CD1c-positive myeloid dendritic cell (primary cell): Measurements from ENCODE around the gene TRIP4.
"Not testable (repeated sequence)": the region's sequence is repeated elsewhere in the genome, so short reads cannot be mapped to it uniquely, and the experiment has no call there.

Experiments used
- DNase-seq: peaks from one replicate; pipeline ENCODE4 v3.0.0-alpha.2; 2016; ENCODE audit errors: extremely low spot score

TRIP4 gene

DNA sequence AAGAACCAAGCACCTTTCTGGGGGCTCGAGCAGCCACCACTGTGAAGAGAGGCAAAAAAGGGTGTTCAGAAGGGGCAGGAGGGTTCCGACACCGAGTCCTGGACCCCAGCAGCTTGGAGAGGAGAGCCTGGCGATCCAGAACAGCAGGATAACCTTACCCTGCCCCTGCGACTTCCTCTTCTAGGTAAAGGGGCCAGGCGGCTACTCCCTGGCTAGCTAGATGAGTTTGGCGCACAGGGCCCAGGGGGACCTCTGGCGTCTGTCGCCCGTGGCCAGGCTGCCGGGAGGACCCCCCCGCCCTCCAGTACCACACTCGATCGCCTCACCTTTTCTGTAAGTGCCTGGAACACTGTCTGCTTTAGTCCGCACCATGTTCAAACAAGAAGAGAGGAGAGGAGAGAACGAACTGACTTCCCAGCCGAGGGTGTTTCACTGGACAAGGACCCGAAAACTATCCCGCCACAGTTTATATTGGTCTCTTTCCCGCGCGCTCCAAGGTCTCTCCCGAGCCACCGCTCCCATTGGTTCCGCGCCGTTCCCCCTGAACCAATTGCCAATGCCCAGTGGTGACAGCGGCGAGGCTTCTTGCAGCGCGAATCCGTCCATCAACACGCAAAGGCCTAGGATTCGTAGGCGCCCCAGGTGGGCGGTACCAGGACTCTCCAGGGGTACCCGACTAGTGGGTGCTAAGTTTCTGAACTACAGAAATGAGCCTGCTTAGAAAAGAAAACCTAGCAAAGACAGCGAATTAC, 6.5 kb upstream of the TRIP4 start, which contains the start of gene PCLAF:
PCLAF (minus strand) TSS at position 442 of the 752 bp plus-strand sequence; CDS start at position 372, 70 bp downstream.
- peak; percentile 95 for DNase-seq

DNA sequence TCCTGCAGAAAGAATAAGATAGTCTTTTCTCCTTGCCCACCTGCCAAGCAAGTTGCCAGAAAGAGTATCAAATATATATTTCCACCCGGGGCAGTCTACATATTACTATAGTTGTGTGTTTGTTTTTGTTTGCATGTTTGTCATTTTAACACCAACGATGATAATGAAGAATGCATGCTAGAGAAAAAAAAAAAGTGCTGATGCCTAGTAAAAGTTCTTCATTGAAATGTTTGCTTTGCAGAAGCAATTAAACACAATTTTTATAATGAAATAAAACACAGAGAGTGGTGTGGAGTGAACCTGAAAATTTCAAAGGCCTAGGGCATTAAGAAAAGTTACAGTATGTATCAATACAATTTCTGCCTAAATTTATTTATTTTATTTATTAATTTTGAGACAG, 3.9 kb upstream of the TRIP4 start:
- no peak for DNase-seq

DNA sequence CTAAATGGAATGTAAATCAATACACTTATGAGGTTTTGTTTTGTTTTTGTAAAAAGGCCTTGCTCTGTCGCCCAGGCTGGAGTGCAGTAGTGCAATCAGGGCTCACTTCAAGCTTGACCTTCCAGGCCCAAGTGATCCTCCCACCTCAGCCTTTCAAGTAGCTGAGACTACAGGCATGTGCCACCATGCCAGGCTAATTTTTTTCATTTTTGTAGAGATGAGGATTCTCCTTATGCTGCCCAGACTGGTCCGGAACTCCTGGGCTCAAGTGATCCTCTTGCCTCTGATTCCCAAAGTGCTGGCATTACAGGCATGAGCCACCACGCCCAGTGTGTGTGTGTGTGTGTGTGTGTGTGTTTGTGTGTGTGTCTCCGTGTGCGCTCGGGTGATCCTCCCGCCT, 1.3 kb upstream of the TRIP4 start:
- DNase-seq = no peak

DNA sequence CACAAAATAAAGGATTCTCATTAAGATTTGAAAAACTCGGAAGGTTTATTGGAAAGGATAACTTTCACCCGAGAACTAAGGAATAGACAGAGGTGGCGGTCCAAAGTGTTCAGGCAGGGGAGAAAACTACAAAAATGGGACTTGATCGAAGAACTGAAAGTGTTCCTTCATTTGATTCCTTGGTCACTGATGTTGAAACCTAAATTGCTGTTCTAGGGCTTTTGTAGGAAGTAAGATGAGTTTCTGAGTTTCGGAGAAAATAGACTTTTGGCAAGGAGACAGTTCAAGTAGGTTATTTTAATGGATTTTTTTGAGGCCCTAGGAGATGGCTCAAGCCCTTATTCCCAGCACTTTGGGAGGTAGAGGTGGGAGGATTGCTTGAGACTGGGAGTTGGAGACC, 1.4 kb downstream of the TRIP4 start:
- peak; percentile 40 for DNase-seq

DNA sequence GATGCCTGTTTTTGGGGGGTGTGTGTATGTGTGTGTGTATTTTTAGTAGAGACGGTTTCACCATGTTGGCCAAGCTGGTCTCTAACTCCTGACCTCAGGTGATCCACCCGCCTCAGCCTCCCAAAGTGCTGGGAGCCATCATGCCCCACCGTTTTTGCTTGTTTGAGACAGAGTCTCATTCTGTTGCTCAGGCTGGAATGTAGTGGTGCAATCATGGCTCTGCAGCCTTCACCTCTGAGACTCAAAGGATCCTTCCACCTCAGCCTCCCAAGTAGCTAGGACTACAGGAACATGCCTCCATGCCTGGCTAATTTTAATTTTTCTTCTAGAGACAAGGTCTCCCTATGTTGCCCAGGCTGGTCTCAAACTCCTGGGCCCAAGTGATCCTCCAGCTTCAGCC, 4.8 kb downstream of the TRIP4 start:
- not testable (repeated sequence) for DNase-seq

DNA sequence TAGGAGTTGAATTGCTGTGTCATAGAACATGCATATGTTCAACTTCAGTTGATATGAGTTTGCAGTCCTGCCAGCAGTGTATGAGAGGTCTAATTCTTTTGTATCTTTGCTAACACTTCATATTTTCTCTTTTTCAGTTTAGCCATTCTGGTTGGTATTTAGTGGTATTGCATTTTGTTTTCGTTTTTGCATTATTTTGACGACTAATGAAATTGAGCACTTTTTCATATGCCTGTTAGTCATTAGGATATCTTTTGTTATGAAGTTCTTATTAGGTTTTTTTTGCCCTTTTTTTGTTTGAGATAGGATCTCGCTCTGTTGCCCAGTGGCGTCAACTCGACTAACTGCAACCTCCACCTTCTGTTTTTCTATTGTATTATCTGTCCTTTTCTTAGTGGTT, 9.2 kb downstream of the TRIP4 start:
- DNase-seq = no peak

DNA sequence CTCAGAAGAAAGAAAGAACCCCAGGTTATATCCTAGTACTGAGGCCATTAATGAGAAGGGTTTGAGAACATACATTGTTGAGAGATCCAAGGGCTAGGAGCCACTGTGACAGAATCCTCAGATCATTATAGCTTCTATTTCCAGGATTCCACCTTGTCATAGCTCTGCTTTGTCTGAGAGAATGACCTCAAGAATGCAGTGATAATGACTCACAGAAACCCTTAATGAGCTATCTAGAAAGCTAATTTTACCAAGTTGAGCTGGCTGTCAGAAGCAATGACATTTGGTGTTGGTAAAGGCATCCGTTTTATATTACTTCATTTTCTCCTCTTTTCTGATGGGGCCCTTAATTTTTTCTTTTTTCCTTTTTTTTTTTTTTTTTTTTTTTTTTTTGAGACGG, 10.9 kb downstream of the TRIP4 start:
- DNase-seq = no peak

DNA sequence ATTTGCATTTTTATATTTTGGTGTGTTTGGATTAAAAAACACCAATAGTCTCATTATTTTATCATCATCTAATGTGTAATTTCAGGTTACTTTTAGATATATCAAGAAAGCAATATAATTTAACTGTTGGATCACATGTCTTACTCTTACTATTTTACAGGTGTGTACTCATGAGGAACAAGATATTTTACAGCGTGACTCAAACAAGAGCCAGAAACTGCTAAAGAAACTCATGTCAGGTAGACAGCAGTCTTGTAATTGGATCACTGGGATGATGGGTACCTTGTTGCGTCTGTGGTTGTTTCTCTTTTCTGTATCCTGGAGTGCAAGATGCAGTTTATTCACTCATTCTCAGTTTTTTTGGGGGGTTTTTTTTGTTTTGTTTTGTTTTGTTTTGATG, 12.9 kb downstream of the TRIP4 start:
- no peak for DNase-seq

DNA sequence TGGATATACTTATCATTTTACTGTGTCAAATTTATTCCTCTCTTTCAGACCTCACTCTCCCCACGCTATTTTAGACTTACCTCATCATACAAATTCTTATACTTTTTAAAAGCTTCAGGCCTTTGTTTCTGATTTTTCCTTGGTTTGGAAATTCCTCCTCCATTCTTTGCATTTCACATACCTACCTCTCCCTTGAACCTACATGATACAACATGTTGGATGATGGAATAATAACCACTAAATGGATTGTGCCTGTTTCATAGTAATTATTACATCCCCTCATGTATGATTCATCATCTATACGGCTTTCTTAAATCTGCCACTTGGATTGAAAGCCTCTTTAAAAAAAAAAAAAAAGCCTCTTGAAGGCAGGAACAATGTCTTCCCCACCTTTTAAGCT, 24.6 kb downstream of the TRIP4 start:
- DNase-seq = no peak

DNA sequence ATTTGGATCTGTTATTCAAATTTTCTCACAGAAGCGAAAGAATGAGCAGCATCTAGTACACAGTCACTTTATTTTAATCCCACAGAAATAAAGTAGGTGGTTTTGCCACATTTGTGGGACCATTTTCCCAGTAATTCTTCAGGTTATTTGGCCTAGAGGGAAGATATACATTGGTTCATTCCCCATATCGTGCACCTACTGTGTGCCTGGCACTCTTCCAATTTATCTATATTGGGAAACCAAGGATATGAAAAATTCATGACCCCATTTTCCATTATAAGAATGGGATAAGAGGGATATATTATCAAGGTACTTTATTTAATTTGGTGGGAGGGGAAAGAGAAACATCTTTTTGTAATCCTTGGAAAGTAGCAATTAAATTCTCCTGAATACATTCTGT, 35.1 kb downstream of the TRIP4 start:
- no peak for DNase-seq

DNA sequence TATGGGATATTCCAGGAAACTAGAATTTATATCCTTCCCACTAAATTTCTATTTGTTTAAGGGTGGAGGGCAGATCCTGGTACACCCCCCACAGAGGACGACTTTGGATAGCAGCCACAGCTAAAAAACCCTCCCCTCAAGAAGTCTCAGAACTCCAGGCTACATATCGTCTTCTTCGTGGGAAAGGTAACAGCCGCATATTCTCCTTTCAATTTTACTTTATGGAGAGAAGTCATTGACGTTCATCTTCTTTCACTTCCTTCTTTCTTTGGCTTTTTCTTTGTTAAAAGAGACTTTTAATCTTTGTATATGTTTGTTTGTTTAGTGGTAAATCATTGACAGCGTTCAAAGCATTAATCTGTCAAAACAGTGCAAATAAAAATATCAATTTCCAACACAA, 36.3 kb downstream of the TRIP4 start:
- DNase-seq = no peak

DNA sequence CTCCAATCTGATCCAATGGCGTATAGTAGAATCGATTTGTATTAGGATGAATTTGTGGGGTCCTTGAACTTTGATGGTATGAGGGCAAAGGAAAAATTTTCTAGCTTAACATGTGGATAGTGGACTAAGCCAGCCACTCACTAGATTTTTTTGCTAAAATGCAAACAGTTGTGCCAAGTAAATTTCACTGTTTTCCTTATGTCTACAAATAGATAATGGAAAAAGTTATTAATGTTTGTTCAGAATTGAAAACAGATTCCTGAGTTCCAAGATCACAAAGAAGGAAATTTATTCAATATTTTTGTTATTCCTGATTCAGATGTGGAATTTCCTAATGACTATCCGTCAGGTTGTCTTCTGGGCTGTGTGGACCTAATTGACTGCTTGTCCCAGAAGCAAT, 37.6 kb downstream of the TRIP4 start:
- DNase-seq = no peak

DNA sequence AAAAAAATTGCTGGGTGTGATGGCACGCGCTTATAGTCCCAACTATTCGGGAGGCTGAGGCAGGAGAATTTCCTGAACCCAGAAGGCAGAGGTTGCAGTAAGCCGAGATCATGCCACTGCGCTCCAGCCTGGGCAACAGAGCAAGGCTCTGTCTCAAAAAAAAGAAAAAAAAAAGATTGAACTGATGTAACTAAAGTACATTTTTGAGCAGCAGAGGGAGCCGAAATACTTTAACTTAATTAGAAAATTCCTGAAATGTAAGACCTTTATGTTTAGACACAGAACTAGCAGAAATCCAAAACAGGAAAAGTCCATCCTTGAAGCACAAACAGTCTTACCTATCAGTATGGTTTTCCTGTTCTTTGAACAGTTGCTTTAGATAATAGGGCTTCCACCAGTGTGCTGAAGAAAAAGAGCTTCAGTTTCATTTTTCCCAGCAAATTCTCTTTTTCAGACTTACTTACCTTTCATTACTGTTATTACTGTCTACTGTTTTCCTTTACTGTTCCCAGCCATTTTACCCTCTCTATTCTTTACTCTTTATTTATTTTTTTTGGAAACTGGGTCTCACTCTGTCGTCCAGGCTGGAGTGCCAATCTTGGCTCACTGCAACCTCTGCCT, 39.3 kb downstream of the TRIP4 start:
- DNase-seq = peak; percentile 19

DNA sequence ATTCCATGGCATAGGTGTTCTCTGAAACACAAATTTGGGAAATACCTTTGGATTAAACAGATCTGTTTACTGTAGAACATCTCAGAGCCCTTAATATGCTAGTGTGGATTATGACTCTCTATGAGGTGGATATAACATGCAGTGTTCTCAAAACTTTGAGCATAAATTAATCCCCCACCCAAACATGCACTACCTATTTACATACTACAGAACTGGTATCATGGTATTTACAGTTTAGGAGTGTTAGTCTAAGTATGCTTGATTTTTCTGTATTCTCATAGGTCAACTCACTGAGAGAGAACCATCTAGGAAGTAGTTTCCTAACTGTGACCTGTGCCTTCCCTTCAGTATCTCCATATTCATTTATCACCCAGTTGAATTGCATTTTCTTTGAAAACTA, 41.8 kb downstream of the TRIP4 start:
- no peak for DNase-seq

DNA sequence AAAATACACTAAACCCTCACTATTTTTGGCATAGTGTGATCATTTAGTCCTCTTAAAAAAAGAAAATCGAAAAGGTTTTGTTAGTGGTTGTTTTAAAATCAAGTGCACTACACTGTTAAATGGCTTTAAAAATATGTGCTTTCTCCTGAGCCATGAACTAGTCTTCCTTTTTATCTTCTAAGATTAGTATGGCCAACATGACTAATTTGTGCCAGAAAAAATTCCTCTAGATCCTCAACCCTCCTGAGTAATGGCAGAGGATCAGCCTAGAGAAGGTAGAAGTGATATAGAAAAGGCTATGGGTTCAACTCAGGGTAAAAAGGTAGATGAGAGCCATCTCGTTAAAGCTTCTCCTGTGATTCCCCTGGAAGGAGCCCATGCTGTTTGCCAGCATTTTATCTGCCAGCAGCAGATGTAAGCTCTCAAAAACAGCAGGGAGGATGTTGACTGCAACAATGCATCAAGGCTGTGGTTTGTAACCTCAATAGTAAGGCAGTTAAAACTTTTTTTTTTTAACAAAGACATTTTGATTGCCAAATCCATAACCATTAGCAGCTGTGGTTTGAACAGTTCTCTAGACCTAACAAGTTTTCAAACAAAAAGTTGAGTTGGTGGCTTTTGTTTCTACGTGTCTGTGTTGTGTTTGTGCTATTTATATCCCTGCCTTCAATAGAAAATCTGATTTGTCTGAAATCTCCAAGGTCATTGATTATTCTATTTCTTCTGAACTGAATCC, 42.5 kb downstream of the TRIP4 start:
- peak; percentile 35 for DNase-seq

DNA sequence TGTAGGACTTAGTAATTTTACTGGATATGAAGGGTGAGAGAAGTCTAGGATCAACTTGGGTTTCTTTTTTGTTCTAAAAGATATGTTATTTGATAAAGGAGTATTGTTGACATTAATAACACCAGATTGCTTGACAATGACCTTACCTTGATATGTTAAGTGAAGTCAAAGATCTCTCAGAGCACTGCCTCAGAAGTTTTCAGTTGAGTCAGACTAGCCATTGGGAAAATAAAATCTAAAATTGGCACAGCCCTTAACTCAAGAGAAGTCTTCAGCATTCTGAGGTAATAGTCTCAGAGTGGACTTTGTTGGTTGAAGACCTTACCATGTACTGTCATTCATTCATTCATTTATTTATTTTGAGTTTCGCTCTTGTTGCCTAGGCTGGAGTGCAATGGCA, 50.3 kb downstream of the TRIP4 start:
- no peak for DNase-seq

DNA sequence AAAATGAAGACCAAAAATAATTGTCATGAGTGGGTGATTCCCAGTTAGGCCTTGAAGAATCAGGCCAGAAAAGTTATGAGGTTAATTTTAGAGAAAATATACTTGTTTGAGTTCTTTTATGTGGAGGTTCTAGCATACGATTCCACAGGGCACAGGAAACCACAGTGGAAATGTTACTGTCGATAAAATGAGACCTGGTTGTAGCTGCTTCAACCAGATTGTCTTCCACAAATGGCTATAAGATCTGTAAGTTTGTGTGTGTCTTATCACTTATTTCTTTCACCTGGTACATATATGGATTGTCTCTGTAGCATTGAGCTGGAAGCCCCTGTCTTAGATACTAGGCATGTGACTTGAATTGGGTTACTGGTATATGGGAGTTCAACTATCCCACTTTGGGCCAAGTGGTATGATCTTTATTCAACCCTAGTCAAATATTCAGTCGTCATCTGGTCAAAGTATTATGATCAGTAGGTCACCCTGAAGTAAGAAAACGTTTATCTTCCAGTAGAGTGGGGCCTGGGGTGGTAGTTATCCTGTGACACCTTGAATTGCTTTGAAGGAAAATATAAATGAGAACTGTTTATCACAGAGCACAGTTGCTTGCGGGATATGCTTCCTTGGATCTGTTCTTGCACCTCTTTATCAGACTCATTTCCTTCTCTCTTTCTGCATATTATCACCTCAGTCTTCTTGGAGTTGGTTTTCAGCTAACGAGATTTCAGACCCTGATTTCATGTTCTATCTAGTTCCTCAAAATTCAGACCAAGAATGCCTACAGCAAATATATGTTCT, 51.2 kb downstream of the TRIP4 start:
- DNase-seq = no peak

DNA sequence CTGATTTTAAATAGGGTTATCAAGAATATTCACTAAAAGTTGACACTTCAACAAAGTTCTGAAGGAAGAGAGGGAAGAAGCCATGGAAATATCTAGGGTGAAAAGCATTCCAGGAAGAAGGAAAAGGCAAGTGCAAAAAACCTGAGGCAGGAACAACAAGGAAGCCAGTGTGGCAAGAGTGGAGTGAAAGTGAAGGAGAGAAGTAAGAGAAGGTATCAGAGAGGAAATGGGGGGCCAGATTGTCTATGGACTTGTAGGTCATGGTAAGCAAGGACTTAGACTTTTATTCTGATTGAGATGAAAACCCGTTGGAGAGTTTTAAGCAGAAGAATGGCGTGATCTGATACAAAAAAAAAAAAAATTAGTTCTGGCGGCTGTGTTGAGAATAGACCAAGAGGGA, 54.2 kb downstream of the TRIP4 start:
- DNase-seq = no peak

DNA sequence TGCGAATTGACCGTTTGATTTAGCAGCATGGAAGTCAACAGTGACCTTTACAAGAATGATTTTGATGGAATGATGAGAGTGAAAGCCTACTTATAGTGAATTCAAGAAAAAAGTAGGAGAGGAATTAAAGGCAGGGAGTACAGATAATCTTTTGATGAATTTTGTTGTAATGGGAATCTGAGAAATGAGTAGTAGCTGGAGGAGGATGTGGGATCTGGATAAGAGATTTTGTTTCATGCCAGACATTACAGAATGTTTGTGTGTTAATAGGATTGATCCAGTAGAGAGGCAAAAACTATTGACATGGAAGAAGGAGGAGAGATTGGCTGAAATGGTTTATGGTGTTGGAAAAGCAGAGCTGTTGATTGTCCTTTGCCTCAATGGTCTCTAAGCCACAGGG, 55.4 kb downstream of the TRIP4 start:
- DNase-seq = no peak

DNA sequence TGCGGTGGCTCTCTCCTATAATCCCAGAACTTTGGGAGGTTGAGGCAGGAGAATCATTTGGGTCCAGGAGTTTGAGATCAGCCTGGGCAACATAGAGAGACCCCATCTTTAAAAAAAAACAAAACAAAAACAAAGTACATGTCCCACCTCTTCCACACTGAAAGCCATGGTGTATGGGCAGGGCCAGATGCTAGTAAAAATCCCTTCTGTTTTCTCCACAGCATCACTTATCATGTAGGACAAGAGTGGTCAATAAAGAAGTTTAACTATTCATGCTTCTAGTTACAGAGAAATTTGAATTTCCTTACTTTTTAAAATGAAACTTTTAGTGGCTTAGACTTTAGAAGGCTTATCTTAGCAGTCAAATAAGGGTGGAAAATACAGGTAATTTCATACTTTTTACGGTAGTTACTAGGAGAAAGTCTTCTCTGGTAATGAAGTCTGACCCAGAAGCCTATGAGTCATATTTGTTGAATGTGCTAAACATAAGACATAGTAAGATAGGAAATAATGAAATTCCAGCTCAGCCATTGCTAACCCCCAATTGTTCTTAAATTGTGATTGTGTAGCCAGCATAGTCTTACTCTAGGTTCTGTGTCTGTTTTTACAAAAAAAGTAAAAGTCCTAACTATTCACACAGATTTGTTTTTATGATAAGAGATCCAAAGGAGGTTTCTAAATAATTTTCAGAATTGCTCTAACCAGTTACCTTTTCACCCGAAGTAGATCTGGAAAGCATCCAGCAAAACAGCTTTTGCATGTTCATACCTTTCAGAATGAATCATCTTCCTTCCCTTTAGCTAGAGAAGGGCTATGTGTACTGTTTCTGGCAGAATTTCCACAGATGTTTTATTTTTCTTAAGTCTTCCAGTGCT, 56.3 kb downstream of the TRIP4 start:
- peak; percentile 26 for DNase-seq

DNA sequence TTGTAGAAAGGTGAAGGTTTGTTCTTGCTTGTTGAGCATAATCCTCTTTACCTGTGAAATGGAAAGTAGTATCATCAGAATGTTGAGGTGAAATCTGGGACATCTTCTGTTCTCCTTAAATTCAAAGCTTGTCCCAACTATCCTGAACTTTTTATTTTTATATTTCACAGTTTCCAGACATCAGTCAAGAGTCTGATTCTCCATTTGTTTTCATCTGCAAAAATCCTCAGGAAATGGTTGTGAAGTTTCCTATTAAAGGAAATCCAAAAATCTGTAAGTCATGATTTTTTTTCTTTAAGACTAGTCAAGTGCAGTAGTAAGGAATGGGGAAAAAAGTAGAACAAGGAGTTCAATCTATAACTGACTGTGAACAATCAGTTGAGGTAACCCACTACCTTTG, 57.2 kb downstream of the TRIP4 start:
- no peak for DNase-seq
